K562 (cell line): ENCODE data around the gene MAPKAPK2.

Experiments used
- E2F8 ChIP-seq: fragments of 450-650 bp; IDR thresholded peaks from 2 replicates; pipeline ENCODE4 v1.7.1; 2018; ENCODE audit warnings: mild to moderate bottlenecking, low read depth; ENCODE audit not compliant: partially characterized antibody
- KAT7 ChIP-seq: sonication (generic); formaldehyde crosslinking; IDR thresholded peaks from 2 replicates; pipeline ENCODE4 v1.8.0; 2022; ENCODE audit warnings: missing genetic modification reagents, mild to moderate bottlenecking, borderline replicate concordance
- PATZ1 ChIP-seq: fragments of 250-450 bp; sonication (Bioruptor Pico); IDR thresholded peaks from 2 replicates; pipeline ENCODE4 v1.5.0; 2020; ENCODE audit warnings: mild to moderate bottlenecking, borderline replicate concordance
- YY1 ChIP-seq, 3 experiments: IDR thresholded peaks; 2 replicates each; pipeline ENCODE4 v1.6.1; 2011; ENCODE audit warnings: low read length in 2 of 3, mild to moderate bottlenecking in 2 of 3, moderate library complexity in 2 of 3, borderline replicate concordance in 1 of 3, control low read depth in 1 of 3, low read depth in 1 of 3; ENCODE audit not compliant: insufficient read depth in 3 of 3, insufficient replicate concordance in 2 of 3, control insufficient read depth in 1 of 3, insufficient read length in 1 of 3; ENCODE audit errors: extremely low read depth in 1 of 3

- TF ChIP-seq YY1 (IDR thresholded peaks at IDR 0.05; ENCODE audit: borderline replicate concordance in 1 of 3, control insufficient read depth in 1 of 3, extremely low read depth in 1 of 3, insufficient read depth in 3 of 3, insufficient read length in 1 of 3, insufficient replicate concordance in 2 of 3, low read depth in 1 of 3, low read length in 2 of 3) (no peak), KAT7 (CRISPR knock-in tag) (no peak), E2F8 (no peak), PATZ1 (CRISPR knock-in tag) (no peak)
These were observed 6.2 kb upstream of the MAPKAPK2 start for GRCh38 chr1:206678490-206678889.
